H9 (cell line): Measurements from ENCODE around the gene GPR35. TPM values are rescaled to one million over a fixed set of nuclear protein-coding genes. Genes with fewer than 3 reads are reported as not detected.
A peak's percentile ranks its signal among the peaks of the same experiment; 100 is the strongest.

Source experiments
- DNase-seq: peaks from one replicate; pipeline ENCODE4 v3.0.0-alpha.2; 2017
- H2AFZ ChIP-seq: one replicate; pipeline ENCODE4 v1.6.1; 2013; ENCODE audit warnings: mild to moderate bottlenecking, low read length, control low read depth, moderate library complexity
- H2AK5ac ChIP-seq: 2 replicates; pipeline ENCODE4 v1.6.1; 2013; ENCODE audit warnings: low read length, control low read depth, mixed read lengths; ENCODE audit not compliant: insufficient read length
- H2BK120ac ChIP-seq: one replicate; pipeline ENCODE4 v1.6.1; 2013; ENCODE audit warnings: low read depth, mild to moderate bottlenecking, low read length, control low read depth, inconsistent platforms; ENCODE audit not compliant: poor library complexity, severe bottlenecking
- H2BK12ac ChIP-seq: 2 replicates; pipeline ENCODE4 v1.6.1; 2013; ENCODE audit warnings: low read length, control low read depth, mixed read lengths, low read depth; ENCODE audit not compliant: insufficient read length
- H2BK15ac ChIP-seq: 2 replicates; pipeline ENCODE4 v1.6.1; 2013; ENCODE audit warnings: low read depth, low read length, control low read depth
- H2BK20ac ChIP-seq: one replicate; pipeline ENCODE4 v1.6.1; 2013; ENCODE audit warnings: low read depth, mild to moderate bottlenecking, low read length, control low read depth, inconsistent platforms; ENCODE audit not compliant: poor library complexity, severe bottlenecking
- H2BK5ac ChIP-seq: 2 replicates; pipeline ENCODE4 v1.6.1; 2013; ENCODE audit warnings: low read length, control low read depth, mixed read lengths; ENCODE audit not compliant: insufficient read length
- H3K14ac ChIP-seq: 2 replicates; pipeline ENCODE4 v1.6.1; 2013; ENCODE audit warnings: low read length, control low read depth; ENCODE audit not compliant: insufficient read depth
- H3K18ac ChIP-seq: 2 replicates; pipeline ENCODE4 v1.6.1; 2013; ENCODE audit warnings: low read depth, mild to moderate bottlenecking, mixed read lengths, low read length, control low read depth; ENCODE audit not compliant: insufficient read length
- H3K23ac ChIP-seq: 2 replicates; pipeline ENCODE4 v1.6.1; 2013; ENCODE audit warnings: low read length, control low read depth, mixed read lengths, low read depth; ENCODE audit not compliant: insufficient read length
- H3K23me2 ChIP-seq: 2 replicates; pipeline ENCODE4 v1.6.1; 2013; ENCODE audit warnings: low read depth, mild to moderate bottlenecking, mixed read lengths, low read length, control low read depth; ENCODE audit not compliant: insufficient read length, poor library complexity, severe bottlenecking
- H3K27ac ChIP-seq: 2 replicates; pipeline ENCODE4 v1.5.1; 2013; ENCODE audit warnings: low read length, control low read depth, mixed read lengths, low read depth; ENCODE audit not compliant: insufficient read length
- H3K27me3 ChIP-seq: 2 replicates; pipeline ENCODE4 v1.6.1; 2013; ENCODE audit warnings: low read length, control low read depth, inconsistent platforms; ENCODE audit not compliant: insufficient read depth
- H3K4ac ChIP-seq: 2 replicates; pipeline ENCODE4 v1.6.1; 2013; ENCODE audit warnings: low read depth, mild to moderate bottlenecking, control low read depth, inconsistent platforms, low read length, moderate library complexity
- H3K4me1 ChIP-seq: 2 replicates; pipeline ENCODE4 v1.6.1; 2013; ENCODE audit warnings: low read length, control low read depth, inconsistent platforms; ENCODE audit not compliant: insufficient read depth
- H3K4me2 ChIP-seq: 2 replicates; pipeline ENCODE4 v1.6.1; 2013; ENCODE audit warnings: low read length, control low read depth, mixed read lengths; ENCODE audit not compliant: insufficient read length, insufficient read depth
- H3K56ac ChIP-seq: 2 replicates; pipeline ENCODE4 v1.6.1; 2013; ENCODE audit warnings: low read depth, mild to moderate bottlenecking, mixed read lengths, low read length, control low read depth; ENCODE audit not compliant: insufficient read length
- H3K79me1 ChIP-seq: 2 replicates; pipeline ENCODE4 v1.6.1; 2013; ENCODE audit warnings: low read depth, mild to moderate bottlenecking, moderate library complexity, low read length, control low read depth, inconsistent platforms; ENCODE audit not compliant: insufficient read depth, poor library complexity, severe bottlenecking
- H3K79me2 ChIP-seq: 2 replicates; pipeline ENCODE4 v1.6.1; 2013; ENCODE audit warnings: low read length, control low read depth, inconsistent platforms; ENCODE audit not compliant: insufficient read depth
- H3K9ac ChIP-seq: 2 replicates; pipeline ENCODE4 v1.6.1; 2013; ENCODE audit warnings: low read length, control low read depth, mixed read lengths; ENCODE audit not compliant: insufficient read length; ENCODE audit errors: extremely low read depth
- H3K9me3 ChIP-seq: one replicate; pipeline ENCODE4 v1.6.1; 2013; ENCODE audit warnings: low read depth, low read length, inconsistent platforms; ENCODE audit not compliant: control insufficient read depth
- H3T11ph ChIP-seq: one replicate; pipeline ENCODE4 v1.6.1; 2013; ENCODE audit warnings: mild to moderate bottlenecking, low read length, control low read depth, inconsistent platforms
- H4K20me1 ChIP-seq: one replicate; pipeline ENCODE4 v1.6.1; 2013; ENCODE audit not compliant: control insufficient read depth, insufficient read length, insufficient read depth
- H4K5ac ChIP-seq: 2 replicates; pipeline ENCODE4 v1.6.1; 2013; ENCODE audit warnings: low read depth, mild to moderate bottlenecking, mixed read lengths, low read length, control low read depth; ENCODE audit not compliant: insufficient read length
- H4K8ac ChIP-seq: replicated peaks from 2 replicates; pipeline ENCODE4 v1.6.1; 2013; ENCODE audit warnings: low read length, control low read depth, mixed read lengths, low read depth; ENCODE audit not compliant: insufficient read length
- H4K91ac ChIP-seq: 2 replicates; pipeline ENCODE4 v1.6.1; 2013; ENCODE audit warnings: low read depth, mild to moderate bottlenecking, moderate library complexity, mixed read lengths, low read length, control low read depth; ENCODE audit not compliant: insufficient read length
- H3K27ac Mint-ChIP-seq, 3 experiments: 2 replicates in 2 of 3; 3 replicates in 1 of 3; pipeline ENCODE4 v1.8.0; 2020 to 2021; ENCODE audit warnings: mixed read lengths in 3 of 3, mild to moderate bottlenecking in 1 of 3, moderate library complexity in 1 of 3
- H3K27me3 Mint-ChIP-seq: 2 replicates; pipeline ENCODE4 v1.8.0; 2021; ENCODE audit warnings: low read depth, mild to moderate bottlenecking, moderate library complexity, mixed read lengths
- H3K36me3 Mint-ChIP-seq, 3 experiments: 2 replicates in 2 of 3; 3 replicates in 1 of 3; pipeline ENCODE4 v1.8.0; 2020 to 2021; ENCODE audit warnings: low read depth in 3 of 3, mixed read lengths in 3 of 3; ENCODE audit not compliant: insufficient read depth in 1 of 3
- H3K4me1 Mint-ChIP-seq, 2 experiments: 2 replicates each; pipeline ENCODE4 v1.8.0; 2020; ENCODE audit warnings: mixed read lengths in 2 of 2
- H3K4me3 Mint-ChIP-seq, 2 experiments: 2 replicates in 1 of 2; 3 replicates in 1 of 2; pipeline ENCODE4 v1.8.0; 2020 to 2021; ENCODE audit warnings: mild to moderate bottlenecking in 2 of 2, mixed read lengths in 2 of 2, moderate library complexity in 1 of 2
- H3K9me3 Mint-ChIP-seq, 2 experiments: 2 replicates in 1 of 2; 3 replicates in 1 of 2; pipeline ENCODE4 v1.8.0; 2020; ENCODE audit warnings: mild to moderate bottlenecking in 2 of 2, mixed read lengths in 2 of 2, moderate library complexity in 1 of 2
- WGBS: extraction: QIAGEN DNeasy Blood & Tissue Kit; methylation state at CpG from one replicate; pipeline ENCODE4 v1.1.7; 2013; ENCODE audit warnings: missing lambda C conversion rate, low lambda C conversion rate, mixed read lengths; ENCODE audit not compliant: insufficient read length; ENCODE audit errors: extremely low coverage; 5-methylcytosine and 5-hydroxymethylcytosine counted together
- total RNA-seq: library from RNA; stranded (reverse); gene quantifications from 2 replicates; pipeline ENCODE4 v1.2.1, GENCODE V29; 2021
- TF ChIP-seq, protein P1 (sequence below): fragments of 200-600 bp; sonication (generic); conservative IDR thresholded peaks from 3 replicates; pipeline ENCODE4 v1.8.0; 2021; ENCODE audit warnings: antibody characterized with exemption, mild to moderate bottlenecking

GPR35 gene
- total RNA-seq, 1 experiment from 2014 or later = 1.4 TPM

- H2BK15ac ChIP-seq = no peak overlapping the region
- peak overlapping the region in 1 of 3 experiments; percentile 28; a peak in 2 of 7 replicates for H3K27ac Mint-ChIP-seq
- no peak overlapping the region for H2AFZ ChIP-seq
- peaks cover 3% of the 10 kb centered on the region for H3K4me1 ChIP-seq
- DNase-seq = peak; percentile 77
- no peak overlapping the region for H4K5ac ChIP-seq
- no peak overlapping the region for H4K91ac ChIP-seq
- no peak overlapping the region for H3K4me2 ChIP-seq
- H3K4ac ChIP-seq = no peak overlapping the region
- no peaks in the 10 kb centered on the region for H3K23me2 ChIP-seq
- no peak overlapping the region for H3K23ac ChIP-seq
- TF ChIP-seq, protein P1, sequence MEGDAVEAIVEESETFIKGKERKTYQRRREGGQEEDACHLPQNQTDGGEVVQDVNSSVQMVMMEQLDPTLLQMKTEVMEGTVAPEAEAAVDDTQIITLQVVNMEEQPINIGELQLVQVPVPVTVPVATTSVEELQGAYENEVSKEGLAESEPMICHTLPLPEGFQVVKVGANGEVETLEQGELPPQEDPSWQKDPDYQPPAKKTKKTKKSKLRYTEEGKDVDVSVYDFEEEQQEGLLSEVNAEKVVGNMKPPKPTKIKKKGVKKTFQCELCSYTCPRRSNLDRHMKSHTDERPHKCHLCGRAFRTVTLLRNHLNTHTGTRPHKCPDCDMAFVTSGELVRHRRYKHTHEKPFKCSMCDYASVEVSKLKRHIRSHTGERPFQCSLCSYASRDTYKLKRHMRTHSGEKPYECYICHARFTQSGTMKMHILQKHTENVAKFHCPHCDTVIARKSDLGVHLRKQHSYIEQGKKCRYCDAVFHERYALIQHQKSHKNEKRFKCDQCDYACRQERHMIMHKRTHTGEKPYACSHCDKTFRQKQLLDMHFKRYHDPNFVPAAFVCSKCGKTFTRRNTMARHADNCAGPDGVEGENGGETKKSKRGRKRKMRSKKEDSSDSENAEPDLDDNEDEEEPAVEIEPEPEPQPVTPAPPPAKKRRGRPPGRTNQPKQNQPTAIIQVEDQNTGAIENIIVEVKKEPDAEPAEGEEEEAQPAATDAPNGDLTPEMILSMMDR = peak; percentile 70
- peaks cover 0 to 2% (median 0%) of the 10 kb centered on the region in 3 experiments; a peak in 4 of 7 replicates for H3K36me3 Mint-ChIP-seq
- H3K56ac ChIP-seq = no peak overlapping the region
- H3K27me3 Mint-ChIP-seq = no peaks in the 10 kb centered on the region
- no peak overlapping the region for H2BK120ac ChIP-seq
- H3K18ac ChIP-seq = no peak overlapping the region
- no peaks in the 10 kb centered on the region for H3K27me3 ChIP-seq
- no peak overlapping the region for H3K9ac ChIP-seq
- no peak overlapping the region for H2BK12ac ChIP-seq
- no peaks in the 10 kb centered on the region for H3K9me3 Mint-ChIP-seq
- H2AK5ac ChIP-seq = no peak overlapping the region
- no peak overlapping the region for H3K14ac ChIP-seq
- no peak overlapping the region for H2BK5ac ChIP-seq
- H3K4me1 Mint-ChIP-seq = peaks cover 15 to 24% of the 10 kb centered on the region in 2 experiments
- no peak overlapping the region for H3K4me3 Mint-ChIP-seq
- no peaks in the 10 kb centered on the region for H3K9me3 ChIP-seq
- no peak overlapping the region for H3K27ac ChIP-seq
- no peak overlapping the region for H3T11ph ChIP-seq
- no peaks in the 10 kb centered on the region for H3K79me1 ChIP-seq
- H3K79me2 ChIP-seq = peaks cover 2% of the 10 kb centered on the region; the same call in 1 of the 2 replicates
- H4K8ac ChIP-seq = no peak overlapping the region
- no peaks in the 10 kb centered on the region for H4K20me1 ChIP-seq
- no peak overlapping the region for H2BK20ac ChIP-seq
- WGBS = no CpG with 5 or more reads among the region's 27 CpGs
Measured at GRCh38 chr2:240579771-240580614, 45.3 kb upstream of the GPR35 start.
